Esophagus (tissue), 2 donors: ENCODE results near the gene NOL7. TPM values are rescaled to one million over a fixed set of nuclear protein-coding genes. Genes with fewer than 3 reads are reported as not detected.

ENCODE experiments used
- polyA plus RNA-seq, 2 donors: library from polyadenylated mRNA; stranded (reverse); fragments of 200-250 nt; gene quantifications; one replicate each; pipeline ENCODE4 v1.2.3, GENCODE V29; 2013
- donor health status: healthy with polysubstance abuse.
- donor health status: Bipolar disorder and iron deficiency.

Gene NOL7
- polyA plus RNA-seq, 2 donors, result 30.9 to 52.1 TPM

Other genes with a start within 250 kb of the NOL7 start
- gene GFOD1, start 127.7 kb upstream of the NOL7 start, polyA plus RNA-seq, result 1 to 10 TPM; 4.2 to 6.8 TPM
- gene SIRT5, start 40.7 kb upstream of the NOL7 start, polyA plus RNA-seq, result 1 to 10 TPM; 3.6 to 5.5 TPM
- gene RANBP9, start 96.5 kb downstream of the NOL7 start, polyA plus RNA-seq, result 100 to 1,000 TPM in 1 of 2 donors, 10 to 100 TPM in 1; 60.8 to 123 TPM
- gene MCUR1, start 199.2 kb downstream of the NOL7 start, polyA plus RNA-seq, result 10 to 100 TPM; 10.4 to 40.0 TPM